Activated B cell treated with CpG ODN at 0.5 μM for 24 hours (primary cell): Measurements from ENCODE around the gene TGFBR2. TPM values are rescaled to one million over a fixed set of nuclear protein-coding genes. Genes with fewer than 3 reads are reported as not detected.

Experiments
- ATAC-seq: fragments of 200-7000 bp; cut with Tn5 transposase; one replicate; pipeline ENCODE4 v1.10.0; 2021; ENCODE audit warnings: low read depth, mild to moderate bottlenecking, moderate library complexity
- CTCF ChIA-PET: fragments of 350-600 bp; sonication (Branson Sonifier 250); formaldehyde crosslinking; loops from one replicate; lab custom pipeline; 2021; ENCODE audit warnings: antibody characterized with exemption; lab: Charles Lee
- POLR2A ChIA-PET: fragments of 350-600 bp; sonication (Branson Sonifier 250); formaldehyde crosslinking; loops from one replicate; lab custom pipeline; 2021; ENCODE audit warnings: antibody characterized with exemption; lab: Charles Lee
- DNase-seq: peaks from one replicate; pipeline ENCODE4 v3.0.0; 2022
- H3K27ac Mint-ChIP-seq: one replicate; pipeline ENCODE4 v1.8.0; 2020; ENCODE audit warnings: mixed read lengths
- H3K27me3 Mint-ChIP-seq: one replicate; pipeline ENCODE4 v1.8.0; 2021; ENCODE audit warnings: mixed read lengths
- H3K36me3 Mint-ChIP-seq: one replicate; pipeline ENCODE4 v1.8.0; 2021; ENCODE audit warnings: low read depth, mixed read lengths
- H3K4me1 Mint-ChIP-seq: one replicate; pipeline ENCODE4 v1.8.0; 2021; ENCODE audit warnings: mixed read lengths
- H3K4me3 Mint-ChIP-seq: one replicate; pipeline ENCODE4 v1.8.0; 2020; ENCODE audit warnings: mild to moderate bottlenecking, mixed read lengths
- H3K9me3 Mint-ChIP-seq: one replicate; pipeline ENCODE4 v1.8.0; 2020; ENCODE audit warnings: mixed read lengths
- intact Hi-C: fragments of 100-400 bp; cut with micrococcal nuclease; formaldehyde crosslinking; loops from one replicate; pipeline ENCODE4 v1.15.1; 2024
- total RNA-seq: library from RNA; stranded (reverse); gene quantifications from 2 replicates; pipeline ENCODE4 v1.2.3, GENCODE V29; 2022
- TF ChIP-seq, protein P1 (sequence below): fragments of 200-600 bp; IDR thresholded peaks from one replicate; pipeline ENCODE4 v1.8.0; 2022; ENCODE audit warnings: antibody characterized with exemption, mild to moderate bottlenecking

The TGFBR2 gene
- total RNA-seq, 1 donor from 2014 or later, result 104 TPM

DNA sequence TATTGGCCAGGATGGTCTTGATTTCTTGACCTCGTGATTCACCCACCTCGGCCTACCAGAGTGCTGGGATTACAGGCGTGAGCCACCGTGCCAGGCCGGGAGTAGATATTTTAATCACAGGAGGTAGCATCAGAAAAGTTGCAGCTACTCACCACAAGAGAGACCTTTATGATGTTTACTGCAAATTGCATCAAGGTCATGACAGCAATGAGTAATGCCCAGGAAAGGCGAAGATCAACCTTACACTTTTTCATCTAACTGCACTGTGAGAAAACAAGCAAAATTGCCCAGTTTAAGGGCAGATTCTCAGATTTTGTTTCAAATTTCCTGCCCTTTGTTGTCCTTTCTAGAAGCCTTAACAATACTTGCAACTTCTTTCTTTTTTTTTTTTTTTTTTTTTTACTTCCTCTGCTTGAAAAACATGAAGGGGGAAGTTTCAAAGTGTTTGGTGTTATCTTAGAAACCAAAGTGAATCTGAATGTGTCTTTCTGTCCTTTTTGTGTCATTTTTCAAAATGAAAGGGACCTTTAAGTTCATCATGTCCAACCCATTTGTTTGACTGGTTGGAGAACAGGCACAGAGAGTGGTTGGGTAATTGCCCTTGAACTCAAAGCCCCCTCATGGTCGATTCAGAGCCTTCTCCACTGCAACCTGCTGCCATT, 25.0 kb downstream of the TGFBR2 start:
- no peaks in the 10 kb centered on the region for H3K27me3 Mint-ChIP-seq
- TF ChIP-seq, protein P1, sequence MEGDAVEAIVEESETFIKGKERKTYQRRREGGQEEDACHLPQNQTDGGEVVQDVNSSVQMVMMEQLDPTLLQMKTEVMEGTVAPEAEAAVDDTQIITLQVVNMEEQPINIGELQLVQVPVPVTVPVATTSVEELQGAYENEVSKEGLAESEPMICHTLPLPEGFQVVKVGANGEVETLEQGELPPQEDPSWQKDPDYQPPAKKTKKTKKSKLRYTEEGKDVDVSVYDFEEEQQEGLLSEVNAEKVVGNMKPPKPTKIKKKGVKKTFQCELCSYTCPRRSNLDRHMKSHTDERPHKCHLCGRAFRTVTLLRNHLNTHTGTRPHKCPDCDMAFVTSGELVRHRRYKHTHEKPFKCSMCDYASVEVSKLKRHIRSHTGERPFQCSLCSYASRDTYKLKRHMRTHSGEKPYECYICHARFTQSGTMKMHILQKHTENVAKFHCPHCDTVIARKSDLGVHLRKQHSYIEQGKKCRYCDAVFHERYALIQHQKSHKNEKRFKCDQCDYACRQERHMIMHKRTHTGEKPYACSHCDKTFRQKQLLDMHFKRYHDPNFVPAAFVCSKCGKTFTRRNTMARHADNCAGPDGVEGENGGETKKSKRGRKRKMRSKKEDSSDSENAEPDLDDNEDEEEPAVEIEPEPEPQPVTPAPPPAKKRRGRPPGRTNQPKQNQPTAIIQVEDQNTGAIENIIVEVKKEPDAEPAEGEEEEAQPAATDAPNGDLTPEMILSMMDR, result no peak
- ChIA-PET CTCF (interaction anchor here (1.1 kb wide), 1 partner anchor 62 kb away, joined by 4 read pairs; no protein-coding TSS in a partner anchor), POLR2A (interaction anchor here (0.7 to 4.3 kb wide), 8 partner anchors 8 to 902 kb away, joined by 3 to 16 read pairs (median 6); partner anchors contain the start of gene STT3B)
- ATAC-seq (peak; percentile 41), DNase-seq (no peak)
- H3K27ac Mint-ChIP-seq, result peak overlapping the region; percentile 91
- intact Hi-C loops, result loop anchor here (1.0 kb wide), 1 partner anchor 8 kb away; no protein-coding TSS in a partner anchor
- H3K4me1 Mint-ChIP-seq, result peaks cover 97% of the 10 kb centered on the region
- peaks cover 65% of the 10 kb centered on the region for H3K36me3 Mint-ChIP-seq
- no peaks in the 10 kb centered on the region for H3K9me3 Mint-ChIP-seq
- H3K4me3 Mint-ChIP-seq, result peak overlapping the region; percentile 69

DNA sequence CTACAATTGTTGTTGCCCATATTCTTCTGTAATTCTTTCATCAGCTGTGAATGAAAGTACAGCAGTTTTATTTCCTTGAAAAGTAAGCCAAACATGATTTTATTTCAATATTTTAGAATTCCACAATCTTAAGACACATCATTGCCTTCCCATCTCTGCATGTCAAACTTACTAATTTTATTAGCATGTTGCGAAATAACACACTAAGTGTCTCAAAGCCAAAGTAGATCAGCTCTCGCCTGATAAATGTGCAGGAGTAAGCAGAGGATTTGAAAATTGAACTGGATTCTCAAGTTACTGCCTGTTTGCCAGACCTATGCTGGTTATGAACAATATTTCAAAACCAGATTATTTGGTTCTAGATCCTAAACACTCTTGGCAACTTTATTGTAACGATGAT, 25.7 kb downstream of the TGFBR2 start:
- Mint-ChIP-seq H3K27ac (peak overlapping the region; percentile 91), H3K4me3 (peak overlapping the region; percentile 69), H3K36me3 (peaks cover 62% of the 10 kb centered on the region)

DNA sequence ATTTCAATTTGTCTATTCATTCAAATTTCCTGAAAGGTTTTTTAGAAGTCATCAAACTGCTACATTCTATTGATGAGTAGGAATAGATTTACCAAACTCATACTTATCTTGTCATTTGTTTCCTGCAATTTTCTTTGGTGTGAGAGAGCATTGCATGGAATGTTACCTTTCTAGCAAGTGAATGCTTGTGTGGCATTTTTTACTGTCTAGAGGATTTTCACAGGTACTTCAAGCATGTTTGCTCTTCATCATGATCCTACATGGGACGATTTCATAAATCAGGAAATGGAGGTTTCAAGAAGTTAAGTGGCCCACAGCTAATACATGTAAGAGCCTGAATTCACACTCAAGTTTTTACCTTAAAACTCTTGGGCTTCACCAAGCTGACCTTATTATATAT, 26.1 kb downstream of the TGFBR2 start:
- Mint-ChIP-seq H3K4me1 (peaks cover 98% of the 10 kb centered on the region), H3K27ac (peak overlapping the region; percentile 91), H3K9me3 (no peaks in the 10 kb centered on the region), H3K4me3 (no peak overlapping the region), H3K36me3 (peaks cover 64% of the 10 kb centered on the region), H3K27me3 (no peaks in the 10 kb centered on the region)
- no peak for ATAC-seq
- no peak for DNase-seq
- CTCF ChIA-PET, result interaction anchor here (1.1 kb wide), 1 partner anchor 61 kb away, joined by 4 read pairs; no protein-coding TSS in a partner anchor
- intact Hi-C loops, result no loop called here
- TF ChIP-seq, protein P1, result no peak
- POLR2A ChIA-PET, result interaction anchor here (1.7 to 4.3 kb wide), 4 partner anchors 11 to 25 kb away, joined by 4 to 16 read pairs (median 8); no protein-coding TSS in a partner anchor

More for the DNA sequence above, 25.7 kb downstream of the TGFBR2 start:
- Mint-ChIP-seq H3K9me3 (no peaks in the 10 kb centered on the region), H3K4me1 (peaks cover 97% of the 10 kb centered on the region), H3K27me3 (no peaks in the 10 kb centered on the region)
- TF ChIP-seq, protein P1, result no peak
- CTCF ChIA-PET, result interaction anchor here (1.1 kb wide), 1 partner anchor 61 kb away, joined by 4 read pairs; no protein-coding TSS in a partner anchor
- ATAC-seq, result no peak
- POLR2A ChIA-PET, result interaction anchor here (1.3 to 4.3 kb wide), 7 partner anchors 9 to 24 kb away, joined by 3 to 16 read pairs (median 6); no protein-coding TSS in a partner anchor
- intact Hi-C loops, result no loop called here
- DNase-seq, result no peak

DNA sequence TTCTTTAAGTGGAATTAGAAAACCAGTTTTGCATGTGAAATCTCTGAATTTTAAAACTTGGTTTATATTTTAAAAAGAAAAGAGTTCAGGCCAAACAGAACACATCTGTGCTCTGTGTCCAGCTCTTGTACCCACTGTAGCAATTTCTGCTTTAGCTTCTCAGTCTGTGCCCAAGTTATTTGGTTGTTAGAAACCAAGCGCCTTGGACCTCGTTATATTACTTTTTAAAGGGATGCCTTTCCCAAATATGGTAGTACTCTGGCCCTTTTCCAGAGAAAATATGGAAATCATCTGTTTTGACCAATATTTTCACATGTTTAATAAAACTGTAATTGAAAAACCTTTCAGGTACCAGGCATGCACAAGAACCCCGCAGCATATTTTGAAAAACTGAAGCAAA, 27.3 kb downstream of the TGFBR2 start:
- DNase-seq (no peak), ATAC-seq (no peak)
- ChIA-PET POLR2A (interaction anchor here (0.7 to 4.3 kb wide), 8 partner anchors 9 to 1805 kb away, joined by 3 to 16 read pairs (median 4); no protein-coding TSS in a partner anchor), CTCF (interaction anchor here (0.7 to 1.5 kb wide), 4 partner anchors 11 to 31 kb away, joined by 3 to 4 read pairs (median 4); no protein-coding TSS in a partner anchor)
- H3K9me3 Mint-ChIP-seq, result no peaks in the 10 kb centered on the region
- H3K36me3 Mint-ChIP-seq, result peaks cover 70% of the 10 kb centered on the region
- H3K4me1 Mint-ChIP-seq, result peaks cover 99% of the 10 kb centered on the region
- no peak overlapping the region for H3K4me3 Mint-ChIP-seq
- no peaks in the 10 kb centered on the region for H3K27me3 Mint-ChIP-seq
- intact Hi-C loops, result no loop called here
- TF ChIP-seq, protein P1, result no peak
- H3K27ac Mint-ChIP-seq, result peak overlapping the region; percentile 91
